ENCODE results near the gene B4GALNT4. TPM values are rescaled to one million over a fixed set of nuclear protein-coding genes. Genes with fewer than 3 reads are reported as not detected.
A peak's percentile ranks its signal among the peaks of the same experiment; 100 is the strongest.

Gene B4GALNT4
- total RNA-seq, 2 experiments from 2014 or later = 4.2 to 6.0 TPM

DNA sequence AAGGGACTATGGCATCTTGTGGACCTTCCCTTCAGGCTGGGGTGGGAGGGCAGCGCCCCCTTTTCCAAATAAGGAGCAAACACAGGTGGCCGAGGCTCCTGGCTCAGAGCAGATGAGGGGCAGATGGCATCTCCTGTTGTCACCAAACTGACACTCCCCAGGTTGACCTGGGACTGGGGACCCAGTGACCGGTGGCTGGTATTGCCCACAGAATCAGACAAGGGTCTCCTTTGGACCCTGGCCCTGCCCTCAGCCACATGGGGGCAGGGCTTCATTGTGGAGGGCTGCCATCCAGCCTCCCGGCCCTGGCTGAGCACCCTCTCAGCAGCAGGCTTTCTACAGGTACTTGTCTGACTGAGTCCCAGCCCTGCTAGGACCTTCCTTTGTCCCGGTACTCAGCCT, 46.3 kb downstream of the B4GALNT4 start:
- TF ChIP-seq CTCF (IDR thresholded peaks at IDR 0.05) = no peak
- intact Hi-C loops (cut with DNase I, micrococcal nuclease) = loop anchor here (1.0 to 10.0 kb wide), 3 partner anchors 25 to 51 kb away; partner anchors contain the start of gene B4GALNT4 (in 1 of the 2)
- Histone ChIP-seq H3K27me3 (ENCODE audit: control insufficient read depth in 1 of 2, insufficient read depth in 2 of 2, low read length in 2 of 2) (no peaks in the 10 kb centered on the region), H3K36me3 (ENCODE audit: insufficient read depth, low read length) (peaks cover 3% of the 10 kb centered on the region), H3K4me3 (ENCODE audit: low read length) (peak overlapping the region; percentile 96), H3K4me1 (ENCODE audit: insufficient read depth, low read length) (peaks cover 40% of the 10 kb centered on the region), H3K27ac (ENCODE audit: low read depth in 1 of 2, low read length in 2 of 2) (peak overlapping the region; percentile 55 to 75), H3K9me3 (ENCODE audit: control insufficient read depth in 1 of 2, insufficient read depth in 1 of 2, low read length in 2 of 2) (no peaks in the 10 kb centered on the region)
- ATAC-seq (ENCODE audit: poor library complexity) = no peak
- CTCF ChIA-PET = interaction anchor here (1.0 to 3.3 kb wide), 3 partner anchors 9 to 35 kb away, joined by 7 to 16 read pairs (median 16); no protein-coding TSS in a partner anchor
- POLR2A ChIA-PET = interaction anchor here (1.0 to 4.7 kb wide), 15 partner anchors 10 to 209 kb away, joined by 3 to 75 read pairs (median 7); partner anchors contain the start of genes ANO9, BET1L, PTDSS2 and RIC8A
- Mint-ChIP-seq H3K36me3 (ENCODE audit: low read depth) (peaks cover 18% of the 10 kb centered on the region), H3K27ac (peak overlapping the region; percentile 87), H3K4me3 (peak overlapping the region; percentile 90), H3K9me3 (no peaks in the 10 kb centered on the region), H3K4me1 (ENCODE audit: low read depth) (peaks cover 34% of the 10 kb centered on the region), H3K27me3 (no peaks in the 10 kb centered on the region)
- DNase-seq = no peak

- no peaks in the 10 kb centered on the region for H3K9me3 Mint-ChIP-seq
- DNase-seq = peak in 3 of 14 experiments; percentile 5 to 41 (median 22)
- Histone ChIP-seq H3K27me3 (ENCODE audit: control insufficient read depth in 1 of 2, insufficient read depth in 2 of 2, low read length in 2 of 2) (no peaks in the 10 kb centered on the region), H3K27ac (ENCODE audit: low read depth in 1 of 2, low read length in 2 of 2) (peak overlapping the region; percentile 55 to 75), H3K4me1 (ENCODE audit: insufficient read depth, low read length) (peaks cover 45% of the 10 kb centered on the region), H3K4me3 (ENCODE audit: low read length) (peak overlapping the region; percentile 96), H3K36me3 (ENCODE audit: insufficient read depth, low read length) (peaks cover 3% of the 10 kb centered on the region), H3K9me3 (ENCODE audit: control insufficient read depth in 1 of 2, insufficient read depth in 1 of 2, low read length in 2 of 2) (no peaks in the 10 kb centered on the region)
- H3K27me3 Mint-ChIP-seq = no peaks in the 10 kb centered on the region
- ATAC-seq (ENCODE audit: poor library complexity) = no peak
- H3K4me3 Mint-ChIP-seq = peak overlapping the region; percentile 90
- H3K27ac Mint-ChIP-seq = peak overlapping the region; percentile 87
- CTCF ChIA-PET = interaction anchor here (3.2 to 3.3 kb wide), 2 partner anchors 10 to 32 kb away, joined by 16 read pairs; no protein-coding TSS in a partner anchor
- TF ChIP-seq CTCF (IDR thresholded peaks at IDR 0.05) = no peak
- POLR2A ChIA-PET = interaction anchor here (0.8 to 4.7 kb wide), 15 partner anchors 10 to 331 kb away, joined by 3 to 75 read pairs (median 4); partner anchors contain the start of genes ANO9, BET1L, PHRF1 and PTDSS2
- H3K36me3 Mint-ChIP-seq (ENCODE audit: low read depth) = peaks cover 18% of the 10 kb centered on the region
- H3K4me1 Mint-ChIP-seq (ENCODE audit: low read depth) = peaks cover 34% of the 10 kb centered on the region
- intact Hi-C loops (cut with DNase I, micrococcal nuclease) = loop anchor here in 1 of 2 experiments (2.0 to 10.0 kb wide), 2 partner anchors 25 to 51 kb away; partner anchors contain the start of gene B4GALNT4
Measured at GRCh38 chr11:416051-416756, 46.9 kb downstream of the B4GALNT4 start.

DNA sequence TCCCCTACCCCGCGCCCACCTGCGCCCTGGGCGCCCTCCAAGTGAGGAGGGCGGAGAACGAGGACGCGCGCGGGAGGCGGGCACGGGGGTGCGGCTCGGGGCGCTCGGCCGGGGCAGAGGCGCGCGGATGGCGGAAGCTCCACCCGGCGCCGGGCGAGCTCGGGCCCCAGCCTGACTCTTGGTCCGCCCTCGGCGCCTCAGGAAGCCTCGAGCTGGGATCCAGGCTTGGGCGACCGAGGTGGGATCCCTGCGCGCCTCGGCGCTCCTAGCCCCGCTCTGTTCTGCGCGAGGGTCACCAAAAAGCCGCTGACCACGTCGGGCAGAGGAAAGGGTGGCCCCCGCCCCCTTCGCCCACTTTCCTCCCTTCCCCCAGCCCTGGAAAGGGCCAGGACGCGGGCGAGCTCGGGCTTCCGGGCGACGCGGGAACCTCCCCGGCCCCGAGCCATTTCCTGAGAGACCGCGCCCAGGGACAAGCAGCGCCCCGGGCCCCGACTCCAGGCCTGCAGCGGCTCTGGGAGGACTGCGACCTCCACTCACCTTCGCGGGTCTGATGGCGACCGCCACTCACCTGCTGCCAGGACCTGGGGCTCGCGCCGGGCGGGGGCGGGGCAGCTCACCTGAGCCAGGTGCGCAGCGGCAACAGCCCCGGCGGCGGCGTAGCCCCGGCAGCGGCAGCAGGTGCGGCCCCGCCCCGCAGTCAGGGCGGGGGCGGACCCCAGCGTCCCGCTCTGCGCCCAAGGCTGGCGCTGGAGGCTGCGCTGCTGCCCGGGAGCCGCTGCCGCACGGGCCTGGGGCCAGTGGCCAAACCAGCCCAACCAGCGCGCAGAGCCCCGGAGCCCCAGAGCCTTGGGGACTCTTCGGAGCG, 47.7 kb downstream of the B4GALNT4 start:
- H3K27me3 Mint-ChIP-seq = no peaks in the 10 kb centered on the region

More for the DNA sequence above, 47.7 kb downstream of the B4GALNT4 start:
- ChIA-PET CTCF (interaction anchor here (3.2 to 3.3 kb wide), 2 partner anchors 10 to 31 kb away, joined by 16 read pairs; no protein-coding TSS in a partner anchor), POLR2A (interaction anchor here (0.8 to 4.7 kb wide), 14 partner anchors 11 to 331 kb away, joined by 3 to 75 read pairs (median 4); partner anchors contain the start of genes ANO9, BET1L, PHRF1 and PTDSS2)
- TF ChIP-seq CTCF (IDR thresholded peaks at IDR 0.05) = no peak
- Histone ChIP-seq H3K27me3 (ENCODE audit: control insufficient read depth in 1 of 2, insufficient read depth in 2 of 2, low read length in 2 of 2) (no peaks in the 10 kb centered on the region), H3K4me3 (ENCODE audit: low read length) (peak overlapping the region; percentile 96), H3K4me1 (ENCODE audit: insufficient read depth, low read length) (peaks cover 48% of the 10 kb centered on the region), H3K36me3 (ENCODE audit: insufficient read depth, low read length) (peaks cover 3% of the 10 kb centered on the region), H3K9me3 (ENCODE audit: control insufficient read depth in 1 of 2, insufficient read depth in 1 of 2, low read length in 2 of 2) (no peaks in the 10 kb centered on the region), H3K27ac (ENCODE audit: low read depth in 1 of 2, low read length in 2 of 2) (peak overlapping the region; percentile 48 to 75)
- DNase-seq (peak in 10 of 14 experiments; percentile 19 to 71 (median 48)), ATAC-seq (ENCODE audit: poor library complexity) (peak; percentile 13)
- Mint-ChIP-seq H3K4me3 (peak overlapping the region; percentile 90), H3K27ac (peak overlapping the region; percentile 78), H3K9me3 (no peaks in the 10 kb centered on the region), H3K36me3 (ENCODE audit: low read depth) (peaks cover 18% of the 10 kb centered on the region), H3K4me1 (ENCODE audit: low read depth) (peaks cover 34% of the 10 kb centered on the region)
- intact Hi-C loops (cut with DNase I, micrococcal nuclease) = loop anchor here in 1 of 2 experiments (2.0 to 10.0 kb wide), 2 partner anchors 24 to 52 kb away; partner anchors contain the start of gene B4GALNT4

All from CD4-positive, alpha-beta T cell (primary cell).